Stimulated activated CD8-positive, alpha-beta memory T cell treated with anti-CD3 and anti-CD28 coated beads, Interleukin-12 subunit alpha, Interleukin-12 subunit beta, amount 100 ng/mL, for 24 hours (primary cell): ENCODE data around the gene NECTIN2.
"Not testable (repeated sequence)": the region's sequence is repeated elsewhere in the genome, so short reads cannot be mapped to it uniquely, and the experiment has no call there.

Experiments used
- DNase-seq: peaks from one replicate; pipeline ENCODE4 v3.0.0-alpha.2; 2020; ENCODE audit errors: extremely low read depth

The NECTIN2 gene

DNA sequence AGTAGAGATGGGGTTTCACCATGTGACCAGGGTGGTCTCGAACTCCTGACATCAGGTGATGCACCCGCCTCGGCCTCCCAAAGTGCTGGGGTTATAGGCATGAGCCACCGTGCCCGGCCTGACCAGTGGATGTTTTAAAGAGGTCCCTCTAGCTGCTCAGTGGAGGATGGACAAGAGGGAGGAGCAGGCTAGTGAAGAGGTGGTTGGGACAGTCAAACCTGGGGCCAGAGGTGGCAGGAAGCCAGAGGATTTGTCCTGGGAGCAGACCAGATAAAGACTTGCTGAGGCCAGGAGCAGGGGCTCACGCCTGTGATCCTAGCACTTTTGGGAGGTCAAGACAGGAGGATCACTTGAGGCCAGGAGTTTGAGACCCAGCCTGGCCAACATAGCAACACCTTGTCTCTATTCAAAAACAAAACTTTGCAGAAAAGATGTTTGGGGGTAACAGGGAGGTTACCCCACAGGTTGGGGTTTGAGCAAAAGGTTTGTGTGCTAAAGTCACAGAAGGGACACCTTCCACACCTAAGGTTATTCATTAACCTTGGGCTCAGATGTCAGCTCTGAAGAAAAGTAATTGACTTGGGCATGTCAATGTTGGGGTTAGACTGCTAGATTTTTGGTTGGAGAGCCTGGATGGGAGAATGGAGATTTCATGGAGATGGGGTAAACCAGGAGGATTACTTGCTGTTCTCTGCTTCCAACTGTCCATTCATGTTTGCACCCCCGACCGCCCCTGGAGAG, 28.2 kb upstream of the NECTIN2 start:
- DNase-seq, result no peak

DNA sequence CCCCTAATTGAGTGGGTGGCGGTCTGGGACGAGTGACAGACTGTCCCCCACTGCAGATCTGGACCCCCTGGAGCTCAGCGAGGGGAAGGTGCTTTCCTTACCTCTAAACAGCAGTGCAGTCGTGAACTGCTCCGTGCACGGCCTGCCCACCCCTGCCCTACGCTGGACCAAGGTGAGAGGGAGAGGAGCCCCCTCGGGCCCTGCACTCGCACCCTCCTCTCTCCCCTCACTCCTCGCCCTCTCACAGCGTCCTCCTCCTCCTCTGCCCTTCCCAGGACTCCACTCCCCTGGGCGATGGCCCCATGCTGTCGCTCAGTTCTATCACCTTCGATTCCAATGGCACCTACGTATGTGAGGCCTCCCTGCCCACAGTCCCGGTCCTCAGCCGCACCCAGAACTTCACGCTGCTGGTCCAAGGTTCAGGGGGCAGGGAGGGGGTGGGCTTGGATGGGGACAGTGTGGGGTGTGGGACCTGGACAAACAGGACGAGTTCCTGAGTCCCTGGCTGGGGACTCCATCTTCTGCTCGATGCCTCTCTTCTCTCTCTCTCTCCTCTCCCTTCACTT, 27.5 kb upstream of the NECTIN2 start:
- no peak for DNase-seq

DNA sequence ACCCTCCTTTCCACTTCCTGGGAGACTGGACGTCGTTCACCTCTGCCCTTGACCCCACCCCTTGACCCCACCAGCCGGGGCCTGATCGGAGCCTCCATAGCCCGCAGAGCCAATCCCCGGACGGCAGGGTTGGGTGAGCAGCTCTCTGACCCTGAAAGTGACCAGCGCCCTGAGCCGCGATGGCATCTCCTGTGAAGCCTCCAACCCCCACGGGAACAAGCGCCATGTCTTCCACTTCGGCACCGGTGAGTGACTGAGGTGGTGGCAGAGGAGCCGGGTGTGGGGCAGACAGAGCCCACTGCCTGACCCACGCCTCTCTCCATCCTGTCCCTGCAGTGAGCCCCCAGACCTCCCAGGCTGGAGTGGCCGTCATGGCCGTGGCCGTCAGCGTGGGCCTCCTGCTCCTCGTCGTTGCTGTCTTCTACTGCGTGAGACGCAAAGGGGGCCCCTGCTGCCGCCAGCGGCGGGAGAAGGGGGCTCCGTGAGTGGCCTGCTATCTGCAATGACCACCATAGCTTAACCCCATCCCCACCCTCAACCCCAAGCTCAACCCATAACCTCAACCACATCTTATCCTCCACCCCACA, 26.8 kb upstream of the NECTIN2 start:
- no peak for DNase-seq

DNA sequence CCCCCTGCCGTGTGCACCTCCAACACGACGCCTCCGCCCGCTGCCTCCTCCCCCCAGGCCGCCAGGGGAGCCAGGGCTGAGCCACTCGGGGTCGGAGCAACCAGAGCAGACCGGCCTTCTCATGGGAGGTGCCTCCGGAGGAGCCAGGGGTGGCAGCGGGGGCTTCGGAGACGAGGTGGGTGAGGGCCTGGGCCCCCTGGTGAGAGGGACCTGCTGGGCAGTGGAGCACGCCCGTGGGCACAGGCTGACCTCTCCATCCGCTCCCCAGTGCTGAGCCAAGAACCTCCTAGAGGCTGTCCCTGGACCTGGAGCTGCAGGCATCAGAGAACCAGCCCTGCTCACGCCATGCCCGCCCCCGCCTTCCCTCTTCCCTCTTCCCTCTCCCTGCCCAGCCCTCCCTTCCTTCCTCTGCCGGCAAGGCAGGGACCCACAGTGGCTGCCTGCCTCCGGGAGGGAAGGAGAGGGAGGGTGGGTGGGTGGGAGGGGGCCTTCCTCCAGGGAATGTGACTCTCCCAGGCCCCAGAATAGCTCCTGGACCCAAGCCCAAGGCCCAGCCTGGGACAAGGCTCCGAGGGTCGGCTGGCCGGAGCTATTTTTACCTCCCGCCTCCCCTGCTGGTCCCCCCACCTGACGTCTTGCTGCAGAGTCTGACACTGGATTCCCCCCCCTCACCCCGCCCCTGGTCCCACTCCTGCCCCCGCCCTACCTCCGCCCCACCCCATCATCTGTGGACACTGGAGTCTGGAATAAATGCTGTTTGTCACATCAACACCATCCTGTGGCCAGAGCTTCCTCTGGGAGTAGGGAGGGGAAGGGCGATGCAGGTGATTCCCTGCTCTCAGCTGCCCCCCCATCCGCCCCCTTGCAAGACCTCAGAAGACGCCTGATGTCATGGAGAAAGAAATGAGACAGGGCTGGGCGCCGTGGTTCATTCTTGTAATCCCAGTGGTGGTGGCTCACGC, 25.2 kb upstream of the NECTIN2 start:
- DNase-seq, result no peak

DNA sequence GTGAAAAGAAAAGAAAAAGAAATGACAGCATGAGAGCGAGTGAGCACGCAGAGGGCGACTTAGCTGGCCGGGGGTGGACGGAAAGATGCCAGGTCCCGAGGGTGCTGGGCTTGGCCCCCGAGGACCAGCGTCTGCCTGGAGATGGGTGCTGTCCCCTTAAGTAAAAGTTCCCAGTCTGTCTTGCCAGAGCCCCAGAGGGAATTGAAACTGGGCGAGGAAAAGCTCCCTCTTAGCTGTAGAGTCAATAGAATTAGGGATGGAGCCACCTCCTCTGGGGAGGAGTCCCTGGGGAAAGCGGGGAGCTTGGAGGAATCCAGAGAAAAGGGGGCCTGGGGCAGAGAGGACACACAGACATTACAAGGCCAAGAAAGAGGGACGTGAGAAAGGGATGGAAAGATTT, 23.9 kb upstream of the NECTIN2 start:
- no peak for DNase-seq

DNA sequence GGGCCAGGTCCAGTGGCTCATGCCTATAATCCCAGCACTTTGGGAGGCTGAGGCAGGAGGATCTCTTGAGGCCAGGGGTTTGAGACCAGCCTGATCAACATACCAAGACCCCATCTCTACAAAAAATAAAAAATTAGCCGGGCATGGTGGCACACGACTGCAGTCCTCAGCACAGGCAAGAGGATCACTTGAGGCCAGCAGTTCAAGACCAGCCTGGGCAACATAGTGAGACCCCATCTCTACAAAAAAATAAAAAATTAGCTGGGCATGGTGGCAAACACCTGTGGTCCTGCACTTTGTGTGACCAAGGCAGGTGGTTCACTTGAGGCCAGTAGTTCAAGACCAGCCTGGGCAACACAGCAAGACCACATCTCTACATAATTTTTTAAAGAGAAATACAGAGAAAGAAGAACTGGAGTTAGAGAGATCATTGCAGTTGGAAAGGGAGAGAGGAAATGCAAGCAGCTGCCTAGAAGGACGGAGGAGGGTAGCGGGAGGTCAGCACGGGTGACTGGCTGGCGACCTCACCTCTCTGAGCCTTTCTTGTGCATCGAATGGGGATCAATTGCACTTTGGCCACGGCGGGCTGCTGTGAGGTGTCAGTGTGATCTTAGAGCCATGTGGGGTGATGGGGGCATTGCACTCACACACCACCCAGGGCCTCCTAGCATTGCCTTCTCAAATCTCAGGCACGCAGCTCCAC, 23.3 kb upstream of the NECTIN2 start:
- DNase-seq, result no peak

DNA sequence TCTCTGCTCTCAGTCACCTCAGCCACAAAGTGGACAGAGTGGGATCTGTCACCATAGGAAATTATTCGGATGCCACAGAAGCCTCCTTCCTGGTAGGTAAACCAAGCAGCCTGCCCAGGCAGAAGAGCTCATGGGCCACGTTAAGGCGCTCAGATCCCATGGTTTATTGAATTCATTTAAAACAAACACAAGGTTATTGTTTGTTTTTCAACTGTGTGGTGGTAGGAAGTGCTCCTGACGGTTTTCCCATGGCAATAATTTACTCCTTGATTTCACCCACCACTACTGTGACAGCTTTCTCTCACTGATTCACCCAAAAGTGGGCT, 22.8 kb upstream of the NECTIN2 start:
- DNase-seq, result no peak

DNA sequence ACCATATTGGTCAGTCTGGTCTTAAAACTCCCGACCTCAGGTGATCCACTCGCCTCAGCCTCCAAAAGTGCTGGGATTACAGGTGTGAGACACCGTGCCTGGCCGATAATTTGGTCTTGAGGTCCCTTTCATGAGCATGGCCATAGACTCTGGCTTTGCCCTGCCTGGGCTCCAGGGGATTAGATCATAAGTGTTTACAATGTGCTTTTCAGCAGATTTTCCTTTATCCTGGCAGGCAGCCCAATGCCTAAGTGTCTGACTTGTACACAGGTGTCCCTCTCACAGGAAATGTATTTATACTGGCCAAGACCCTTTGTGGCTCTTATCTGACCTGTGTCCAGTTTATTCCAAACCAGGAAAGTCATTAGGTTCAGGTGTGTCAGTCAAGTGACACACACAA, 21.3 kb upstream of the NECTIN2 start:
- no peak for DNase-seq

DNA sequence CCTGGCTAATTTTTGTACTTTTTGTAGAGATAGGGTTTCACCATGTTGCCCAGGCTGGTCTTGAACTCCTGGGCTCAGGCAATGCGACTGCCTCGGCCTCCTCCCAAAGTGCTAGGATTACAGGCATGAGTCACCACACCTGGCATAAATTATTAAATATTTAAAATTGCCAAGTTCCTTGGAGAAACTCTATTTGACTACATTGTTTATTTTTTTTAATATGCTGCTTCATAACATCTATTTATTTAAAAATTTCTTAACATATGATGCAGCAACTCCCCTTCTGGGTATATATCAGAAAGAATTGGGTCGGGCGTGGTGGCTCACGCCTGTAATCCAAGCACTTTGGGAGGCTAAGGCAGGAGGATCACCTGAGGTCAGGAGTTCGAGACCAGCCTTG, 13.2 kb upstream of the NECTIN2 start:
- not testable (repeated sequence) for DNase-seq

DNA sequence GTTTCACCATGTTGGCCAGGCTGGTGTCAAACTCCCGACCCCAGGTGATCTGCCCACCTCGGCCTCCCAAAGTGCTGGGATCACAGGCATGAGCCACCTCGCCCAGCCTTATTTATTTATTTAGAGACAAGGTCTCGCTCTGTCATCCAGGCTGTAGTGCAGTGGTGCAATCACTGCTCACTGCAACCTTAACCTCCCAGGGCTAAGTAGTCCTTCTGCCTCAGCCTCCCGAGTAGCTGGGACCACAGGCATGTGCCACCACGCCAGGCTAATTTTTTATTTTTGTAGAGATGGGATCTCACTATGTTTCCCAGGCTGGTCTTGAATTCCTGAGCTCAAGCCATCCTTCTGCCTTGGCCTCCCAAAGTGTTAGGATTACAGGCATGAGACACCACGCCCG, 11.7 kb upstream of the NECTIN2 start:
- not testable (repeated sequence) for DNase-seq

DNA sequence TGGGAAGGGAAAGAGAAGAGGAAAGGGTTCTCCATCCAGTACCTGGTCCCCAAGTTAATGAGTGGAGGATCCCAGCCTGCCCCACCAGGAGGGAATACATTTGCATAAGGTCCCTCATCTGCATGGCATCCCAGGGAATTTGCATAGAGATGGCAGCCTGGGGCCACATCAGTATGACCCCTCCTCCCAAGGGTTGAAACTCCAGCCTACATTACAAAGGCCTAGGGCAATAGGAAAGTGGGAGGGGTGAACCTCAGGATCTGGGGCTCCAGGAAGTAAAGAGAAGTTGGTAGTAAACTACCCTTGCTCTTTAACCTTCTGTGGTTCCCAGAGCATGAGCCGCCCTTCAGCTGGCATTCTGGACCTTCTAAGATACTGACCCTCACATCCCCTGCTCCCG, 6.8 kb upstream of the NECTIN2 start:
- DNase-seq, result no peak

DNA sequence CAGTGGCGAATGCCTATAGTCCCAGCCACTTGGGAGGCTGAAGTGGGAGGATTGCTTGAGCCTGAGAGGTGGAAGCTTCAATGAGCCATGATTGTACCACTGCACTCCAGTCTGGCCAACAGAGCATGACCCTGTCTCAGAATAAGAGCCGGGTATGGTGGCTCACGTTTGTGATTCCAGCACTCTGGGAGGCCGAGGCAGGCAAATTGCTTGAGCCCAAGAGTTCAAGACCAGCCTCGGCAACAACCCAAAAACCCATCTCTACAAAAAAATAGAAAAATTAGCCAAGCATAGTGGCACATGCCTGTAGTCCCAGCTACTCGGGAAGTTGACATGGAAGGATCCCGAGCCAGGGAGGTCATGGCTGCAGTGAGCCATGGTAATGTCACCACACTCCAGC, 5.3 kb upstream of the NECTIN2 start:
- DNase-seq, result no peak

DNA sequence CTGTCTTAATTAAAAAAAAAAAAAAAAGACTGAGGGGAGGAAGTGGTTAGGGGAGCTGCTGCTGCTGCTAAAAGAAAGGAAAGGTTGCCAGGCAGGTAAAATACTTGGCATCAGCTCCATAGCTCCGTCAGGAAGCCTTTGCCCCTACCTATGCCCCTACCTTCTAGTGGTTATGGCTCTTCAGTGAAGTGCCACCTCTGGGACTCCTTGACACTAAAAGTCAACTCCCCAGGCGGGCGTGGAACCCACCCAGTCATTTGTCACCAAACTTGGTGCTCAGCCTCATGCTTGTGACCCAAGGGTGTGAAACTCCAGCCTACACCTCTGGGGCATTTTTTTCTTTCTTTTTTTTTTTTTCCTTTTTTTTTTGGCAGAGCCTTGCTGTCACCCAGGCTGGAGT, 4.9 kb upstream of the NECTIN2 start:
- no peak for DNase-seq

DNA sequence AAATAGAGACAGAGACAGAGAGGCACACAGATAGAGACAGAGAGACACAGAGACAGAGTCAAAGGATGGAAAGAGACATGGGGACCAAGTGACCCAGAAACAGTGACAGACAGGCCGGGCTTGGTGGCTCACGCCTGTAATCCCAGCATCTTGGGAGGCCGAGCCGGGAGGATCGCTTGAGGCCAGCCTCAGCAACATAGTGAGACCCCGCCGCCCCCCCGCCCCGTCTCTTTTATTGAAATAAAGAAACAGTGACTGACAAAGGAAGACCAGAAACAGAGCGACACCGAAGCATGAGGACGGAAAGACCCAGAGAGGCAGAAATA, 848 bp upstream of the NECTIN2 start:
- DNase-seq, result no peak

DNA sequence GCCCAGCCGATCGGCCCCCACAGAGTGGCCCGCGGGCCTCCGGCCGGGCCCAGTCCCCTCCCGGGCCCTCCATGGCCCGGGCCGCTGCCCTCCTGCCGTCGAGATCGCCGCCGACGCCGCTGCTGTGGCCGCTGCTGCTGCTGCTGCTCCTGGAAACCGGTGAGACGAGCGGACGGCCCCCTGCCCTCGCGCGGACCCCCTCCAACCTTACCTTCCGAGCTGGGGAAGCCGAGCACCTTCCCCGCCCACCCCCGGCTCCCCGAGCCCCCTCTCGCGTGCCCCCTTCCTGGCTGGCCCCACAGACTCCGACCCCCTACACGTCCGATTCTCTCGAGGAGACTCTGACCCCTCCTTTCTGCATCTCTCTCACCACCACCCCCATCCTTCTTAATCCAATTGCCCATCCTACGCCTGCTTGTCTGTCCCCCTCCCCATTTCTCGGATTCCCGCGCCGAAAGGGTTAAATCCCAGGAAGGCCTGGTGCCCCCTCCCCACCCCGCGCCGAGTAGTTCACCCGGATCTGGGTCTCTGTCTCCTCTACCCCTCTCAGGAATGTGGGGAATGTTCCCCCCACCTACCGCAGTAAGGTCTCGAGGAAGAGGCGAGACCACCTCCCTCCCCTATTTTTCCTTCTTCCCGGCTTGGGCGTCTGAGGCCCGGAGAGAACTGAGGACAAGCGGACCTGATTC, 502 bp downstream of the NECTIN2 start:
- no peak for DNase-seq

DNA sequence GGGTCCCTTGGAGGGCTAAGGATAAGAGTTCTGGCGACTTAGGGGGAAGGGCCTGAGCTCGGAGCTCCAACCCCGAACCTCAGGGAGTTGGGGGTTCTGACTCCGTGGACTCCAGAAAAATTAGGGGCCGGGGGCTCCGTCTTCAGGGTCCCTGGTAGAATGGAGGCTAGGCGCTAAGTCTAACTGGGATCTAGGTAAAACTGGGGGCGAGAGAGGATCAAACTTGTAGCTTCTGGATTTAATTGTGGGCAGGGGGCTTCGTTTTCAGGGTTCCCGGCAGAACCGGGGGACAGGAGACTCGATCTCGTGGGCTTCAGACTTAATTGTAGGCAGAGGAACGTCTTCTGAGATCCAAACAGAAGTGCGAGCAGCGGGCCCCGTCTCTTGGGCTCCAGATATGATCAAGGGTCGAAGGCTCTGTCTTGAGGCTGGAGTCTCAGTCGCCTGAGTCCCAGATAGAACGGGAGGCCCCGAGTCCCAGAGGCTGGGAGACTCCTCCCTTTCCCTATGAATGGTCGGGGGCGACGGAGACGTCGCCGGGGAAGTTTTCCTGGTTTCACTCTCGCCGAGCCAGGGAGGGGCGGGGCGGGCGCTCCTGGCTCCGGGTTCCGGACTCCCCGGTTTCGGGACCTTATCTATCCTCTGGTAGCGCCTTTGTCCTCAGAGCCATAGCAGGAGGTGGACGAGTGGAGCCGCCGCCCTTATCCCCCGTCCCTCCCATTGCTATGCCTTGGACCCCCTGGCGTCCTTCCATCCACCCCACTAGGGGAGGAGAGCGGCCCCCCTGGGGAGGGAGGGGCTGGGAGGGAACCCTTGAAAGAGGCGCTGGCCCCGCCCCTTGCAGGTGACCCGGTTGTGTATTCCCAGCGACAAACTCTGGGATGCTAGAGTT, 1.3 kb downstream of the NECTIN2 start:
- DNase-seq, result no peak

DNA sequence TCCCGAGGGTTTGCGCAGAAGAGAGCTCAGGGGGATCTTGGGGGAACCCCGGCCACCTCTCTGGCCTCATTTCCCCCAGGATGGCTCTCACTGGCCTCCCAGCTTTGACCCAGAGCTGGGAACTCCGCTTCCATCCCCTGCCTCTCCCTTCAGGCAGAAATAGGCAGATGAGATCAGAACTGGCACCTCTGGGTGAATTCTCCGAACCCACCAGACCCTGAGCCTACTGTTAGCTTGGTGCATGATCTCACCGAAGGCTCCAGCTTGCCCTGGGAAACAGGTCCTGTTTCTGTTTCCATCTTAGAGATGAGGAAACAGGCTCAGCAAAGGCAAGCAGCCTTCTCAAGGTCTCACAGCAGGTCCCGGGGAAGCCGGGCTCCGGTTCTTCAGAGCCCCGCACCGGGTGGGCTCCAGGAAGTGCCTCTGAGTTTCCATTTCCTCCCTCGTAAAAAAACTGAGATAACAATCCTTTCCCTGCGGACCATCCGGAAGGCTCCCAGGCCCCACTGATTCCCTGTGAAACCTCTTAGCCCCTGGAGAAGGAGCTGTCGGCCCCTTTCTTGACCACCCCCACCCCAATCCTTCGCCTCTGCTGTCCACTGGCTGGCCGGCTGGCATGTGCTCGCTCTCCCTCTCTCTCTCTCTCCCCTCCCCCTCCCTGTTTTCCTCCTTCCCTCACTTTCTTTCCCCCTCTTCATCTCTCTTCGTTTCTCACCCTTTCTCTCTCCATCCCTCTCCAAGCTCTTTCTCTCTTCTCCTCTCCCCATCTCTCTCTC, 2.1 kb downstream of the NECTIN2 start:
- no peak for DNase-seq

DNA sequence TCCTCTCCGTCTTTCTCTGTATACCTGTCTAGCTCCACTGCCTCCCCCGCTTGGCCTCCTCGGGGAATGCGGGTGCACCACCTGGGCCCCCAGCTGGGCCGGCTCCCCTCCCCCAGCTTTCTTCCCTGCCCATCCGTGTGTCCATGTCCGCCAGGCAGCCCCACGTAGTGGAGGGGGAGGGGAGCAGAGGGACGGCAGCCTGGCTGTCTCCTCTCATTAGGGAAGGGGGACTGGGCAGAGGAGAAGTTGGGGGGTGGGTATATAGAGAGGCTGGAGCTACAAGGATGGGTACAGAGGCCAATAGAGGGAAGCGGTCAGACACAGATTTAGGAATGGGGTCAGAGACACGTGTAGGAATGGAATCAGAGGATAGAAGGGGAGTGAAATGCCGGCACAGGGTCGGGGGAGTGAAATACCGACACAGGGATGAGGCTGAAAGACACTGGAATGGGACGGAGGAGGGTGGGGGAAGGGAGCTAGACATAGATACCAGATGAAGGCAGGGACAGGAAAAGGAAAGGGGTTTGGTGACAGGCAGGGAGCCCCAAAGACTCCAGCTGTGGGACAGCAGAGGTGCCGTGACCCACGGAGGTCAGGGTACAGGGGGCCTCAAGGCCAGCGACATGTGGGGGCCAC, 2.8 kb downstream of the NECTIN2 start:
- no peak for DNase-seq

DNA sequence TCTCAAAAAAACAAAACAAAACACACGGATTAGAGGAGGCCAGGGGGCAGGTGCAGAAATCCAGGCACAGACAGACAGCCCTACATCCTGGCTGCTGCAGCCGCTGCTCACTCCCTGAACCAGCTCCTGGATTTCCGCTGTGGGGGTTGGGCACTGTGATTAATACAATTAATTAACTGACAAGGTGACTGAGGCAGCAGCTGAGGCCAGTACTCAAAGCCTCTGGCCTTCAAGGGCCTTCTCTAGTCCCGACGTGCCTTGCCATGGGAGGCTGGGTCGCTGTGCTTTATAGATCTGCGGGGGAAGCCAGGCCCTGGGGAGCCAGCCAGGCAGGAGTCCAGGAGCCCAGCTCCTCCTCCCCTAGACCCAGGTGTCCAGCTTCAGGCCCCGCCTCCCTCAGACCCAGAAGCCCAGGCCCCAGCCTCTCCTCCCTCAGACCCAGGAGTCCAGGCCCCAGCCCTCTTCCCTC, 4.6 kb downstream of the NECTIN2 start:
- DNase-seq, result no peak
